Dendritic cell treated with granulocyte-macrophage colony-stimulating factor and Interleukin-4, amounts not matched to agents 40 ng/mL and 50 ng/mL, for 4 days (primary cell): ENCODE data around the gene HMGN3.
A peak's percentile ranks its signal among the peaks of the same experiment; 100 is the strongest.

ENCODE experiments used
- H3K27ac Mint-ChIP-seq: one replicate; pipeline ENCODE4 v1.8.0; 2022; ENCODE audit warnings: mild to moderate bottlenecking, mixed read lengths
- H3K27me3 Mint-ChIP-seq: one replicate; pipeline ENCODE4 v1.8.0; 2022; ENCODE audit warnings: mild to moderate bottlenecking, mixed read lengths
- H3K36me3 Mint-ChIP-seq: one replicate; pipeline ENCODE4 v1.8.0; 2022; ENCODE audit warnings: low read depth, mixed read lengths
- H3K4me1 Mint-ChIP-seq: one replicate; pipeline ENCODE4 v1.8.0; 2022; ENCODE audit warnings: low read depth, mixed read lengths
- H3K4me3 Mint-ChIP-seq: one replicate; pipeline ENCODE4 v1.8.0; 2022; ENCODE audit warnings: mild to moderate bottlenecking, moderate library complexity, mixed read lengths
- H3K9me3 Mint-ChIP-seq: one replicate; pipeline ENCODE4 v1.8.0; 2022; ENCODE audit warnings: mixed read lengths
- intact Hi-C: fragments of 100-400 bp; cut with micrococcal nuclease; formaldehyde crosslinking; loops from one replicate; pipeline ENCODE4 v1.15.0; 2022

The HMGN3 gene

DNA sequence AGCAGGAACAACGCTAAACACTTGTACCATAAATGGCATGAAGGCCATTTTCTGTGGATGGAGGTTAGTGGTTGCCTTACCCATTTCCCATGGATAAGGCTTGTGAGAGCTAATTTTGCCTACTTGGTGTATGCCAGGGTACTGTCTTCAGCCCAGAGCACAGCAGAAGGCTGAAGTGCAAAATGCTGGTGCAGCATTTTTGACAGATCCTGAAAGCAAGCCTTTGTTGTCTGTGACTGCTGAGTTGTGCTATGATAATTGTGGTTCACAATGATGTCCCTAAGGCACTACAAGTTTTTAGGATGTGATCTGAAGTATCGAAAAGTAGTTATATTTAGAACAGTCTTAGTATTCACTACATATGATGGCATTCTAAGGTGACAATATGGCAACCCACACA is 14.7 kb upstream of the HMGN3 start:
- Mint-ChIP-seq H3K36me3 (no peaks in the 10 kb centered on the region), H3K4me1 (peaks cover 12% of the 10 kb centered on the region), H3K27me3 (no peaks in the 10 kb centered on the region), H3K9me3 (no peaks in the 10 kb centered on the region), H3K27ac (no peak overlapping the region), H3K4me3 (no peak overlapping the region)
- intact Hi-C loops, result no loop called here

DNA sequence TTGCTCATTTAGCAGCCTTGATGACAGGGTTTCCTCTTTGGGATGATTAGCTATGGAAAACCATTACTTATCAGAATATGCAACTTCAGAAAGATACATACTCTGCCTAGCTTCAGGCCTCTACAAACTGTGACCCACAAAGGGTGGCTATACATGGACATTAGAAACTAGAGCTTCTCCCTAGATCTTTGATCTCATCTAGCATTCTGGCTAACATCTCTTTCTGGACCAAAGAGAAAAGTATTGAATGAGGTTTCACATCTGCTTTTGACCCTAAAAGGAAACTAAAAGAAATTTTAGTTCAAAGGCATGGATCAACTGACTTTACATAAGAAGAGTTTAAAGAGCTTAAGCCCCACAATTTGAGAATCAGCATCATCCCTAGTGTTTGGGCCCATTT is 12.4 kb upstream of the HMGN3 start:
- Mint-ChIP-seq H3K27ac (no peak overlapping the region), H3K27me3 (no peaks in the 10 kb centered on the region), H3K9me3 (no peaks in the 10 kb centered on the region), H3K36me3 (no peaks in the 10 kb centered on the region), H3K4me3 (no peak overlapping the region), H3K4me1 (peaks cover 12% of the 10 kb centered on the region)
- intact Hi-C loops, result no loop called here

DNA sequence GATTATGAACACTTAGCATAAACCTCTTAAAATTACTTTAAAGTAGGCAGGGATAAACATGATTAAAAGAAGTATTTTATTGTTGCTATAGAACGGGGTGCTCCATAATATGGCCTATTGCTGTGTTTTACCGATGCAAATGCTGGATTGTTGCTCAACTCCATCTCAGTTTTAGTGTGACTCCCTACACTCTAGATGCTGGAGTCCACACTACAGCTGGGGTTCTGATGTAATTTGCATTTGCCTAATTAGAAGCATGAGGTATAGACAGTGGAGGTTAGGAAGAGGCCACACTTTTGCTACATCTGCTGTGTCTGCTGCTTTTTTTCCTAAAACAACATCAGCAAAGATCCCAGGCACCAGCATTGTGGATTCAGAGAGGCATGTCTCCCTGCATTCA is 6.7 kb upstream of the HMGN3 start:
- Mint-ChIP-seq H3K4me1 (peaks cover 24% of the 10 kb centered on the region), H3K27ac (no peak overlapping the region), H3K36me3 (no peaks in the 10 kb centered on the region), H3K27me3 (no peaks in the 10 kb centered on the region), H3K4me3 (no peak overlapping the region), H3K9me3 (no peaks in the 10 kb centered on the region)
- intact Hi-C loops, result no loop called here

- Mint-ChIP-seq H3K27ac (no peak overlapping the region), H3K4me3 (no peak overlapping the region), H3K27me3 (no peaks in the 10 kb centered on the region), H3K4me1 (peaks cover 23% of the 10 kb centered on the region), H3K36me3 (no peaks in the 10 kb centered on the region), H3K9me3 (no peaks in the 10 kb centered on the region)
- intact Hi-C loops, result no loop called here
These were observed 6.0 kb upstream of the HMGN3 start for GRCh38 chr6:79240509-79240908.

DNA sequence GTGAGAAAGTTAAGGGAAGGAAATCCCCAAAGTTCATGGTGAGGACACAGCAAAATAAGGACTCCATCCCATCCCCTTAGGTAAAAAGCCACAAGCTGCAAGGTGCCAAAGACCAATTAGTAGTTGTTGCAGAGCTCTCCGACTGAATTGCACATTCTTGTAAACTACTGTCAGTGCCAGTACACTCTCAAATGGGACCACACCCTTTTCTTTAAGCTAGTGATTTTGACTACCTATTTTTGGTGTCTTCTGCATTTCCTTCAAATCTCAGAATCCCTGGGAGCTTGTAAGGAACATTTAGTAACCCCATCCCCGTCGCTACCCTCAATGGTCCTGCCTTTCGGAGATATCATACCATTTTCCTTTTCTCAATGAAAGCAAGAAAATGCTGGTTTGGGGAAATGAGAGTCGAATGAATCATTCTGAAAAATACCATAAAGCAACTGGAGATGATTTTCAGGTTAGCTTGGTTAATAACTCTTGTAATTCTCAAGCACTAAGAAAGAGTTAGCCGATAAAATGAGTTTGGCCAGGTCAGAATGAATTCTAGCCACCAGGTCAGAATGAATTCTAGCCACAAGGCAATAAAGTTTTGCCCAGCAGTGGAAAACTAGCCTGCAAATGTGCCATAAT is 5.2 kb upstream of the HMGN3 start:
- intact Hi-C loops, result loop anchor here (10.0 kb wide), 1 partner anchor 535 kb away; no protein-coding TSS in a partner anchor
- H3K9me3 Mint-ChIP-seq, result no peaks in the 10 kb centered on the region
- no peak overlapping the region for H3K4me3 Mint-ChIP-seq
- H3K4me1 Mint-ChIP-seq, result peaks cover 23% of the 10 kb centered on the region
- no peak overlapping the region for H3K27ac Mint-ChIP-seq
- no peaks in the 10 kb centered on the region for H3K36me3 Mint-ChIP-seq
- H3K27me3 Mint-ChIP-seq, result no peaks in the 10 kb centered on the region

DNA sequence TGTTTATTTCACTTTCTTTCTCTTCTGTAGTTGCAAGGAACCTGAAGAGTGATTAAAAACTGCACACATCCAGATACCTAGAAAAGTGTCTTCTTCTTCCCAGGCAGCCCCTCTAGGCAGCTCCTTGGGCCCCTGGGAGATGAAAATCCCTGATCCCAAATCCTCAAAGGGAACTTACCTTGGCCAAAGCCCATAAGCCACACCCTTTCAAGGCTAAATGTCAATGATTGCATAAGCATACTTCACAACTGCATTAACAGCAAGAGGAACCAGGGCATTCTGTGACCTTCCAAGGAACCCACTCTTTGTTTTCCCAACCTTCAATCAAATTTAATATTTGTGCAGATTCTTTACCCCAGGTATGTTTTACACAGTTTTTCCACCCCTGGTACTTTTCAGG is 4.4 kb upstream of the HMGN3 start:
- no peaks in the 10 kb centered on the region for H3K9me3 Mint-ChIP-seq
- peaks cover 6% of the 10 kb centered on the region for H3K36me3 Mint-ChIP-seq
- intact Hi-C loops, result loop anchor here (10.0 kb wide), 1 partner anchor 536 kb away; no protein-coding TSS in a partner anchor
- peaks cover 23% of the 10 kb centered on the region for H3K4me1 Mint-ChIP-seq
- H3K27ac Mint-ChIP-seq, result no peak overlapping the region
- no peak overlapping the region for H3K4me3 Mint-ChIP-seq
- H3K27me3 Mint-ChIP-seq, result no peaks in the 10 kb centered on the region

GRCh38 chr6:79236711-79237110 is 2.2 kb upstream of the HMGN3 start:
- Mint-ChIP-seq H3K27ac (no peak overlapping the region), H3K27me3 (no peaks in the 10 kb centered on the region), H3K9me3 (no peaks in the 10 kb centered on the region), H3K4me1 (peaks cover 23% of the 10 kb centered on the region), H3K36me3 (peaks cover 11% of the 10 kb centered on the region), H3K4me3 (no peak overlapping the region)
- intact Hi-C loops, result loop anchor here (10.0 kb wide), 1 partner anchor 538 kb away; no protein-coding TSS in a partner anchor

DNA sequence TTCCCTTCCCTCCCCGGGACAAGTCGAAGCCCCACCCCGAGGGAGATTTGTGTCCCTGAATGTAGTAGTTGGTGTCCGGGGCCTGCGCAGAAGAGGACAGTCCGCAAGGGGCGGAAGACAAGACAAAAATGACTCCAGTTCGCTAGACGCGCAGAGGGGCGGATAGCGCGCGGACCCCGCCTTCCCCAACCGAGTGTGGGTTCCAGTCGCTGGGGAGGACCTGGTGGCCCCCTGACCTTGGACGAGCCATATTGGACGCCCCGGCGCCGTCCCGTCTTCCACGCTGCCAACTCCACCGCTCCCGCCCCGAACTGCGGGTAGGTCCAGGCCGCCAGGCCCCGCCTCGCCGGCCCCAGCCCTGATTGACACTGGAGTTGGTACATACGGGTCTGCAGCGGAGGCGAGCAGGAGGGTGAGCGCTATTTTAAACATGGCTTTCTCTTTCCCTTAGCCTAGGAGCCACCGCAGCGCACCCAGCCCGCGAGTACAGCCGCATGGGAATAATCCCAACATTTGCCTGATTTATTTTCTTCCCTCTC is 802 bp downstream of the HMGN3 start:
- Mint-ChIP-seq H3K27me3 (no peaks in the 10 kb centered on the region), H3K27ac (peak overlapping the region; percentile 94), H3K36me3 (peaks cover 16% of the 10 kb centered on the region), H3K4me1 (peaks cover 6% of the 10 kb centered on the region), H3K9me3 (no peaks in the 10 kb centered on the region), H3K4me3 (peak overlapping the region; percentile 95)
- intact Hi-C loops, result loop anchor here (1.0 to 10.0 kb wide), 4 partner anchors 155 to 874 kb away; partner anchors contain the start of genes BCKDHB, LCA5 and PHIP

GRCh38 chr6:79232696-79233462 is 1.6 kb downstream of the HMGN3 start:
- peaks cover 6% of the 10 kb centered on the region for H3K4me1 Mint-ChIP-seq
- peaks cover 16% of the 10 kb centered on the region for H3K36me3 Mint-ChIP-seq
- H3K27me3 Mint-ChIP-seq, result no peaks in the 10 kb centered on the region
- H3K9me3 Mint-ChIP-seq, result no peaks in the 10 kb centered on the region
- intact Hi-C loops, result loop anchor here (1.0 to 10.0 kb wide), 4 partner anchors 155 to 874 kb away; partner anchors contain the start of genes BCKDHB, LCA5 and PHIP
- H3K27ac Mint-ChIP-seq, result peak overlapping the region; percentile 94
- peak overlapping the region; percentile 95 for H3K4me3 Mint-ChIP-seq

GRCh38 chr6:79231666-79232065 is 2.8 kb downstream of the HMGN3 start:
- Mint-ChIP-seq H3K36me3 (peaks cover 16% of the 10 kb centered on the region), H3K4me3 (no peak overlapping the region), H3K4me1 (no peaks in the 10 kb centered on the region), H3K27me3 (no peaks in the 10 kb centered on the region), H3K9me3 (no peaks in the 10 kb centered on the region), H3K27ac (no peak overlapping the region)
- intact Hi-C loops, result loop anchor here (5.0 to 10.0 kb wide), 3 partner anchors 306 to 876 kb away; partner anchors contain the start of genes BCKDHB and LCA5

- Mint-ChIP-seq H3K9me3 (no peaks in the 10 kb centered on the region), H3K27me3 (no peaks in the 10 kb centered on the region), H3K27ac (no peak overlapping the region), H3K4me1 (no peaks in the 10 kb centered on the region), H3K4me3 (no peak overlapping the region), H3K36me3 (peaks cover 16% of the 10 kb centered on the region)
- intact Hi-C loops, result loop anchor here (5.0 to 10.0 kb wide), 3 partner anchors 306 to 876 kb away; partner anchors contain the start of genes BCKDHB and LCA5
These were observed 3.4 kb downstream of the HMGN3 start for GRCh38 chr6:79231101-79231500.

GRCh38 chr6:79230149-79230548 is 4.3 kb downstream of the HMGN3 start:
- Mint-ChIP-seq H3K27ac (no peak overlapping the region), H3K4me1 (no peaks in the 10 kb centered on the region), H3K4me3 (no peak overlapping the region), H3K27me3 (no peaks in the 10 kb centered on the region), H3K36me3 (peaks cover 16% of the 10 kb centered on the region), H3K9me3 (no peaks in the 10 kb centered on the region)
- intact Hi-C loops, result loop anchor here (5.0 to 10.0 kb wide), 3 partner anchors 307 to 877 kb away; partner anchors contain the start of genes BCKDHB and LCA5

DNA sequence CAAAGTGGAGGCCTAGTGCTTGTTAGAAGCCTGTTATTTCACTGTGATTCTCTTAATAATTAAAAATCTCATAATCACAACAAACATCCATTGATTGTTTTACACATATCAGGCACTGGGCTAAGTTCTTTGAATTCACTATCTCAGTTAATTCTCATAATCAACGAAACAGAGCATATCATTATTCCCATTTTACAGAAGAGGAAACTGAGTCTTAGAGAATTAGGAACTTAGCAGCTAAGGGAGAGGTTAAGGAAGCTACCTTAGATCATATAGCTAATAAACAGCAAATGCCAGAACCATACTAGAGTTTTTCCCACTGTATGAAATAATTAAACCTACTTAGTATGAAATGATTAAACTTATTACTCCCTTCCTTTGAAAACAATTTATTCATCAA is 7.0 kb downstream of the HMGN3 start:
- H3K4me3 Mint-ChIP-seq, result no peak overlapping the region
- no peaks in the 10 kb centered on the region for H3K9me3 Mint-ChIP-seq
- peaks cover 12% of the 10 kb centered on the region for H3K36me3 Mint-ChIP-seq
- H3K27ac Mint-ChIP-seq, result no peak overlapping the region
- H3K27me3 Mint-ChIP-seq, result no peaks in the 10 kb centered on the region
- intact Hi-C loops, result no loop called here
- H3K4me1 Mint-ChIP-seq, result no peaks in the 10 kb centered on the region

GRCh38 chr6:79226660-79227059 is 7.8 kb downstream of the HMGN3 start:
- H3K27ac Mint-ChIP-seq, result no peak overlapping the region
- H3K27me3 Mint-ChIP-seq, result no peaks in the 10 kb centered on the region
- H3K9me3 Mint-ChIP-seq, result no peaks in the 10 kb centered on the region
- no peaks in the 10 kb centered on the region for H3K4me1 Mint-ChIP-seq
- H3K4me3 Mint-ChIP-seq, result no peak overlapping the region
- H3K36me3 Mint-ChIP-seq, result peaks cover 12% of the 10 kb centered on the region
- intact Hi-C loops, result no loop called here
